ENCODE measurements around the gene CNTN4. TPM values are rescaled to one million over a fixed set of nuclear protein-coding genes. Genes with fewer than 3 reads are reported as not detected.

CNTN4 gene
- total and polyA plus RNA-seq, 2 experiments from 2014 or later, result 0.91 to 4.0 TPM

- no peak overlapping the region for H3K27ac Mint-ChIP-seq
- no peaks in the 10 kb centered on the region for H3K79me2 ChIP-seq (replicated peaks; ENCODE audit: insufficient read depth)
- H3K4me3 ChIP-seq, result no peak overlapping the region
- no peaks in the 10 kb centered on the region for H3K4me1 ChIP-seq (ENCODE audit: insufficient read depth)
- H3K27me3 ChIP-seq (ENCODE audit: insufficient read depth), result no peaks in the 10 kb centered on the region
- peaks cover 91% of the 10 kb centered on the region for H3K9me3 Mint-ChIP-seq
- DNase-seq (ENCODE audit: low spot score), result no peak
- no peak for TF ChIP-seq REST (IDR thresholded peaks at IDR 0.05; ENCODE audit: unreplicated experiment)
- TF ChIP-seq ZNF114 (CRISPR knock-in tag; IDR thresholded peaks at IDR 0.05), result no peak
- no peaks in the 10 kb centered on the region for H4K20me1 ChIP-seq (replicated peaks; ENCODE audit: insufficient read depth)
- no peaks in the 10 kb centered on the region for H3K36me3 ChIP-seq (ENCODE audit: insufficient read depth)
- no peak overlapping the region for H3K27ac ChIP-seq (ENCODE audit: low read depth)
- no peaks in the 10 kb centered on the region for H3F3A ChIP-seq (replicated peaks; ENCODE audit: low read depth)
- no peaks in the 10 kb centered on the region for H3K4me1 Mint-ChIP-seq
- no peak overlapping the region for H2AFZ ChIP-seq
- no peak overlapping the region for H3K4me3 Mint-ChIP-seq
- no peak overlapping the region for H3K4me2 ChIP-seq
- H3K9me2 ChIP-seq (ENCODE audit: insufficient read depth), result no peaks in the 10 kb centered on the region
- no peaks in the 10 kb centered on the region for H3K27me3 Mint-ChIP-seq (ENCODE audit: insufficient read depth, low read depth, poor library complexity)
- no peak for ATAC-seq
- H3K36me3 Mint-ChIP-seq (ENCODE audit: low read depth), result peaks cover 16% of the 10 kb centered on the region
Measured at GRCh38 chr3:2262204-2262603, 163.5 kb downstream of the CNTN4 start.

GRCh38 chr3:2266606-2267005 is 167.9 kb downstream of the CNTN4 start:
- Histone ChIP-seq H3K27me3 (ENCODE audit: insufficient read depth) (no peaks in the 10 kb centered on the region), H3K4me2 (no peak overlapping the region), H3K27ac (ENCODE audit: low read depth) (no peak overlapping the region), H3K36me3 (ENCODE audit: insufficient read depth) (no peaks in the 10 kb centered on the region; the same call in 1 of the 2 replicates), H2AFZ (no peak overlapping the region), H3K79me2 (replicated peaks; ENCODE audit: insufficient read depth) (no peaks in the 10 kb centered on the region), H3K4me1 (ENCODE audit: insufficient read depth) (no peaks in the 10 kb centered on the region), H3K4me3 (no peak overlapping the region), H3F3A (replicated peaks; ENCODE audit: low read depth) (no peaks in the 10 kb centered on the region), H4K20me1 (replicated peaks; ENCODE audit: insufficient read depth) (no peaks in the 10 kb centered on the region), H3K9me2 (ENCODE audit: insufficient read depth) (no peaks in the 10 kb centered on the region)
- no peaks in the 10 kb centered on the region for H3K4me1 Mint-ChIP-seq
- H3K27me3 Mint-ChIP-seq (ENCODE audit: insufficient read depth, low read depth, poor library complexity), result no peaks in the 10 kb centered on the region
- H3K4me3 Mint-ChIP-seq, result no peak overlapping the region
- ATAC-seq (no peak), DNase-seq (ENCODE audit: low spot score) (no peak)
- H3K27ac Mint-ChIP-seq, result no peak overlapping the region
- peaks cover 89% of the 10 kb centered on the region for H3K9me3 Mint-ChIP-seq
- H3K36me3 Mint-ChIP-seq (ENCODE audit: low read depth), result peaks cover 20% of the 10 kb centered on the region
- no peak for TF ChIP-seq POLR2AphosphoS5 (IDR thresholded peaks at IDR 0.05; ENCODE audit: low read depth)
- TF ChIP-seq CREB1 (CRISPR knock-in tag; IDR thresholded peaks at IDR 0.05; ENCODE audit: low read depth), result no peak
- TF ChIP-seq ZNF462 (CRISPR knock-in tag; IDR thresholded peaks at IDR 0.05), result no peak
- TF ChIP-seq JUNB (IDR thresholded peaks at IDR 0.05; ENCODE audit: unreplicated experiment), result no peak
- TF ChIP-seq ZNF331 (CRISPR knock-in tag; IDR thresholded peaks at IDR 0.05; ENCODE audit: low read depth), result no peak
- TF ChIP-seq ETS1 (IDR thresholded peaks at IDR 0.05), result no peak
- TF ChIP-seq NANOG (IDR thresholded peaks at IDR 0.05; ENCODE audit: borderline replicate concordance), result no peak
- TF ChIP-seq EZH2phosphoT487 (IDR thresholded peaks at IDR 0.05; ENCODE audit: unreplicated experiment), result no peak
- no peak for TF ChIP-seq EZH2 (IDR thresholded peaks at IDR 0.05; ENCODE audit: low read depth, unreplicated experiment)
- TF ChIP-seq STAT1 (IDR thresholded peaks at IDR 0.05; ENCODE audit: unreplicated experiment), result no peak

Measured in GM23338 (cell line).